Neutrophil (primary cell): ENCODE measurements around the gene SMKR1.
"Not testable (repeated sequence)": the region's sequence is repeated elsewhere in the genome, so short reads cannot be mapped to it uniquely, and the experiment has no call there.

Experiments
- H3K27ac ChIP-seq: fragments of 200-600 bp; sonication (generic); 2 replicates; pipeline ENCODE4 v1.5.1; 2016; ENCODE audit warnings: mild to moderate bottlenecking, moderate library complexity
- H3K27me3 ChIP-seq: fragments of 200-600 bp; sonication (generic); 2 replicates; pipeline ENCODE4 v1.6.0; 2016; ENCODE audit warnings: mild to moderate bottlenecking
- H3K36me3 ChIP-seq: fragments of 200-600 bp; sonication (generic); 2 replicates; pipeline ENCODE4 v1.5.1; 2017
- H3K4me1 ChIP-seq, 2 experiments: fragments of 200-600 bp in 1 of 2; sonication (generic) in 1 of 2; 1 replicate in 1 of 2; 2 replicates in 1 of 2; pipeline versions ENCODE4 v1.5.1 to v1.6.1; 2013 to 2016; ENCODE audit warnings: low read depth in 1 of 2, low read length in 1 of 2, mild to moderate bottlenecking in 1 of 2, moderate library complexity in 1 of 2; ENCODE audit not compliant: control insufficient read depth in 1 of 2, insufficient read depth in 1 of 2
- H3K4me3 ChIP-seq, 2 experiments: fragments of 200-600 bp in 1 of 2; sonication (generic) in 1 of 2; 1 replicate in 1 of 2; 2 replicates in 1 of 2; pipeline ENCODE4 v1.5.1; 2013 to 2016; ENCODE audit warnings: low read depth in 1 of 2, low read length in 1 of 2, mild to moderate bottlenecking in 1 of 2, moderate library complexity in 1 of 2
- H3K9me3 ChIP-seq: fragments of 200-600 bp; sonication (generic); 2 replicates; pipeline ENCODE4 v1.5.1; 2016
- TF ChIP-seq, protein P1 (sequence below): fragments of 200-600 bp; sonication (generic); IDR thresholded peaks from 2 replicates; pipeline ENCODE4 v1.5.1; 2016; ENCODE audit warnings: antibody characterized with exemption

SMKR1 gene

DNA sequence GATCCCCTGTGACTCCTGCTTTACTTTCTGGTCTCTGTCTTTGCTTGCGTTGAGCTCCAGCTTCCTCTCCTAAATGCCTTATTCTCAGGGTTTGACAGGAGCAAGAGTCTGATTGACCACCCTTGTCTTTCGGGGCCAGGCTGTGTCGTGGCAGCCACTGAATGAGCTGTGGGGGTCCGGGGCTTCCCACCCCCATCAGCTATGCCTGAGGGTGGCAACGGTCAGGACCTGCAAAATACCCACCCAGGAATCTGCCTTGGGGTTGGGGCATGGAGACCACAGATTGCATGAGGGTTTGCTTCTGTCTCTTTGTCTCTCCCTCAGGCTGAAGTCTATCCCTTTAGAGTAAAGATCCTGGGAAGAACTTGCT lies 20.6 kb downstream of the SMKR1 start:
- Histone ChIP-seq H3K36me3 (no peaks in the 10 kb centered on the region), H3K4me3 (no peak overlapping the region), H3K9me3 (no peaks in the 10 kb centered on the region), H3K4me1 (no peaks in the 10 kb centered on the region), H3K27ac (no peak overlapping the region), H3K27me3 (peaks cover 26% of the 10 kb centered on the region)
- TF ChIP-seq, protein P1, sequence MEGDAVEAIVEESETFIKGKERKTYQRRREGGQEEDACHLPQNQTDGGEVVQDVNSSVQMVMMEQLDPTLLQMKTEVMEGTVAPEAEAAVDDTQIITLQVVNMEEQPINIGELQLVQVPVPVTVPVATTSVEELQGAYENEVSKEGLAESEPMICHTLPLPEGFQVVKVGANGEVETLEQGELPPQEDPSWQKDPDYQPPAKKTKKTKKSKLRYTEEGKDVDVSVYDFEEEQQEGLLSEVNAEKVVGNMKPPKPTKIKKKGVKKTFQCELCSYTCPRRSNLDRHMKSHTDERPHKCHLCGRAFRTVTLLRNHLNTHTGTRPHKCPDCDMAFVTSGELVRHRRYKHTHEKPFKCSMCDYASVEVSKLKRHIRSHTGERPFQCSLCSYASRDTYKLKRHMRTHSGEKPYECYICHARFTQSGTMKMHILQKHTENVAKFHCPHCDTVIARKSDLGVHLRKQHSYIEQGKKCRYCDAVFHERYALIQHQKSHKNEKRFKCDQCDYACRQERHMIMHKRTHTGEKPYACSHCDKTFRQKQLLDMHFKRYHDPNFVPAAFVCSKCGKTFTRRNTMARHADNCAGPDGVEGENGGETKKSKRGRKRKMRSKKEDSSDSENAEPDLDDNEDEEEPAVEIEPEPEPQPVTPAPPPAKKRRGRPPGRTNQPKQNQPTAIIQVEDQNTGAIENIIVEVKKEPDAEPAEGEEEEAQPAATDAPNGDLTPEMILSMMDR: no peak

DNA sequence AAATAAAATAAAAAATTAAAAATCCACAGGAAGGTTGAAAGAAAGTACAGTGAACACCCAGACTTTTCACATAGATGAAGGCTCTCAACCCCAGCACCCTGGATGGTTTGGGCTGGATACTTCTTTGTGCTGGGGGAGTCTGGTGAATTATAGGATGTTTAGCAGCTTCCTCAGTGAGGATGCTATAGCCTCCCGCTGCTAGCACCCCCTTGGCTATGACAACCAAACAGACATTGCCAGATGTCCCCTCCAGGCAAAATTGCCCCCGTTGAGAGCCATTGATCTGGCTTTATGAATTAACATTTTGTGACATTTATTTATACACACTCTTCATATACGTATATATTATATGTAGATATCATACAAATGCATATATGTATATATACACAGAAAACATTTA lies 21.6 kb downstream of the SMKR1 start:
- Histone ChIP-seq H3K27me3 (peaks cover 26% of the 10 kb centered on the region), H3K36me3 (no peaks in the 10 kb centered on the region), H3K4me1 (no peaks in the 10 kb centered on the region), H3K4me3 (no peak overlapping the region), H3K27ac (no peak overlapping the region), H3K9me3 (no peaks in the 10 kb centered on the region)
- TF ChIP-seq, protein P1: no peak

DNA sequence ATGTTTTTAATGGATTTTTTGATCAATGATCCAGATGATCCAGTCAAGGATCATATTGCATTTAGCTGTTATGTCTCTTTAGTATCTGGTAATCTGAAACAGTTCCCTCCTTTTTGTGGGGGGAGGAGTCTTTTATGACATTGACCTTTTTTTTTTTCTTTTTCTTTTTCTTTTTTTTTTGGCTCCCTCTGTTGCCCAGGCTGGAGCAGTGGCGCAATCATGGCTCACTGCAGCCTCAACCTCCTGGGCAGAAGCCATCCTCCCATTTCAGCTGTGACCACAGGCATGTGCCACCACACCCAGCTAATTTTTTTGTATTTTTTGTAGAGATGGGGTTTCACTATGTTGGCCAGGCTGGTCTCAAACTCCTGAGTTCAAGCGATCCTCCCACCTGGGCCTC lies 22.1 kb downstream of the SMKR1 start:
- not testable (repeated sequence) for H3K4me3 ChIP-seq

DNA sequence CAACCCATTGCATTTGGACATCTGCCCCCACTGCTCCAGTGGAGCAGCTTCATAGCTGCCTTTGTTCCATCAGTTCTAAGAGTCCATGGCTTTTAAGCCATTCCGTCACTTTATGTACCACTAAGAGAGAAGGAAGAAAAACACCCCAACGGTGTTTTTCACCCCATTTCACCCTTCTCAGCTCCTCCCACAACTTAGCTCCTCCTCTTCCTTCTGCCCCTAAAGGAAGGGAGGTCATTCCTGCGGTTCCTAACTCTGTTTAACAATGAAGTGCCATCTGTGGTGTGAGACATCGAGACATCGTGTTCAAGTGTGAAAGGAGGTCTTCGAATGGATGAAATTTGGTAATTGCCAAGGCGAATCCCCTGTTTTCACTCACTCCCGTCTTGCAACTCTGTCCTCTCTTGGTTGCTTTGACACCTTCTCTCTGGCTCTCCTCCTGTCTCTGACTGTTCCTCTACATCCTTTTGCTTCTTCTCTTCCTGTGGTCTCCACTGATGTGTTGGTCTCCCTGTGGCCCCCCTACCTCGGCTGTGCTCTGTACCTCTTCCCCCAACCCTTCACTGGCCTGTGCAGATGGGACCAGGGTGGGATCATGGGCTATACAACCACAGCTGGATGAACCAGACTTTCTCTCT lies 23.0 kb downstream of the SMKR1 start:
- no peaks in the 10 kb centered on the region for H3K4me1 ChIP-seq
- H3K9me3 ChIP-seq: no peaks in the 10 kb centered on the region
- no peak overlapping the region for H3K27ac ChIP-seq

More for the DNA sequence above, 22.1 kb downstream of the SMKR1 start:
- peaks cover 26% of the 10 kb centered on the region for H3K27me3 ChIP-seq
- H3K9me3 ChIP-seq, H3K27ac ChIP-seq, H3K36me3 ChIP-seq, H3K4me1 ChIP-seq: not testable (repeated sequence)

DNA sequence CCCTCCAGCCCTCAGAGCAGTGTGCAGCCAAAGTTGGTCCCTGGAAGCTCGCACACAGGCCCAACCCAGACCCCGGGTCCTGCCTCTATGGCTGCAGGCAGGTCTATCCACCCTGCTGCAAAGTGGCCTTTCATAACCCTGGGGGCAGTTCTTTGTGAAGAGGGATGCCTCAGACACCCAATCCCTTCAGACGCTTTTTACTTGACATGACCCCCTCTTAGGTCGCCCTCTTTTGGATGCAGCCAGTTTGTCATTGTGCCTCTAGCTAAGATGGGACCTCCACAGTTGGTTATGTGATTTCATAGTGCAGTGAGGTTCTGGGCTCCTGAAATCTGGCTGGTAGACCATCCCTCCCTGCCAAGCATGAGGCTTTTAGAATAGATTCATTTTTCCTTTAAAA lies 27.3 kb downstream of the SMKR1 start:
- TF ChIP-seq, protein P1: no peak
- H3K4me1 ChIP-seq: no peaks in the 10 kb centered on the region
- H3K36me3 ChIP-seq: no peaks in the 10 kb centered on the region
- no peaks in the 10 kb centered on the region for H3K27me3 ChIP-seq
- no peaks in the 10 kb centered on the region for H3K9me3 ChIP-seq
- no peak overlapping the region for H3K4me3 ChIP-seq
- no peak overlapping the region for H3K27ac ChIP-seq

More for the DNA sequence above, 23.0 kb downstream of the SMKR1 start:
- no peak overlapping the region for H3K4me3 ChIP-seq
- peaks cover 26% of the 10 kb centered on the region for H3K27me3 ChIP-seq
- TF ChIP-seq, protein P1: no peak
- no peaks in the 10 kb centered on the region for H3K36me3 ChIP-seq

DNA sequence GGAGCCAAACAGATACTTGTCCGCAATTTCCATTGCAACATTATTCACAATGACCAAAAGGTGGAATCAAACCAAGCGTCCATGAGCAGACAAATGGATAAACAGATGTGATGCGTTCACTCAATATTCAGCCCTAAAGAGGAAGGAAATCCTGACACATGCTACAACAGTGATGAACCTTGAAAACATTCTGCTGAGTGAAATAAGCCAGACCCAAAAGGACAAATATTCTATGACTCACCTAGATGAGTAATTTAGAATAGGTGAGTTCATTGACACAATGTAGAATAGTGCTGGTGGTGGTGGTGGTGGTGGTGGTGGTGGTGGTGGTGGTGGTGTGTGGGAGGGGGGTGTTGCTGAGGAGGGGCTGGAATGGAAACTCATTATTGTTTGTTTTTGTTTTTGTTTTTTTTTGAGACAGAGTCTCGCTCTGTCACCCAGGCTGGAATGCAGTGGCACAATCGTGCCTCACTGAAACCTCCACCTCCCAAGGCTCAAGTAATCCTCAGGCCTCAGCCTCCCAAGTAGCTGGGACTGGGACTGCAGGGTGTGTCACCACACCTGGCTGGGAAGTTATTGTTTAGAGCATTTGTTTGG lies 28.6 kb downstream of the SMKR1 start:
- H3K27me3 ChIP-seq: no peaks in the 10 kb centered on the region
- no peaks in the 10 kb centered on the region for H3K36me3 ChIP-seq
- no peak overlapping the region for H3K27ac ChIP-seq
- H3K9me3 ChIP-seq: no peaks in the 10 kb centered on the region
- H3K4me1 ChIP-seq: no peaks in the 10 kb centered on the region
- H3K4me3 ChIP-seq: no peak overlapping the region
- TF ChIP-seq, protein P1: no peak
